ENCODE measurements around the gene GTPBP3.

- TF ChIP-seq CTCF (IDR thresholded peaks at IDR 0.05) (no peak), POLR2AphosphoS5 (IDR thresholded peaks at IDR 0.05) (no peak)
These were observed 43.1 kb upstream of the GTPBP3 start for GRCh38 chr19:17294051-17294891.
